Transverse colon (tissue), 4 donors: Measurements from ENCODE around the gene NTNG1. TPM values are rescaled to one million over a fixed set of nuclear protein-coding genes. Genes with fewer than 3 reads are reported as not detected.

Experiments
- DNase-seq: peaks from one replicate; pipeline ENCODE4 v3.0.0-alpha.2; 2019
- H3K27ac ChIP-seq, 4 donors: fragments of 200-600 bp; sonication (generic); 2 replicates each; pipeline ENCODE4 v1.5.1; 2016 to 2018; ENCODE audit warnings: inconsistent platforms in 4 of 4
- H3K27me3 ChIP-seq: fragments of 200-600 bp; sonication (generic); 2 replicates; pipeline ENCODE4 v1.5.1; 2017; ENCODE audit warnings: inconsistent platforms
- H3K36me3 ChIP-seq, 4 donors: fragments of 200-600 bp; sonication (generic); 2 replicates each; pipeline ENCODE4 v1.5.1; 2017 to 2019; ENCODE audit warnings: inconsistent platforms in 4 of 4
- H3K4me1 ChIP-seq, 4 donors: fragments of 200-600 bp; sonication (generic); 2 replicates each; pipeline ENCODE4 v1.5.1; 2017 to 2020; ENCODE audit warnings: inconsistent platforms in 4 of 4
- H3K4me3 ChIP-seq, 4 donors: fragments of 200-600 bp; sonication (generic); 1 replicate in 1 of 4; 2 replicates in 3 of 4; pipeline versions ENCODE4 v1.5.1 to v1.6.1; 2017 to 2019; ENCODE audit warnings: inconsistent platforms in 4 of 4
- H3K9me3 ChIP-seq, 2 donors: fragments of 200-600 bp; sonication (generic); 2 replicates each; pipeline ENCODE4 v1.5.1; 2017 to 2019; ENCODE audit warnings: inconsistent platforms in 2 of 2
- CTCF ChIP-seq, 5 experiments: fragments of 200-600 bp in 3 of 5; fragments of 450-650 bp in 2 of 5; sonication (generic) in 3 of 5; IDR thresholded peaks; 1 replicate in 2 of 5; 2 replicates in 3 of 5; pipeline ENCODE4 v1.5.1; 2016 to 2017; ENCODE audit warnings: antibody characterized with exemption in 5 of 5, inconsistent platforms in 3 of 5, mild to moderate bottlenecking in 2 of 5, moderate library complexity in 1 of 5
- EP300 ChIP-seq: sonication (generic); formaldehyde crosslinking; IDR thresholded peaks from one replicate; pipeline ENCODE4 v1.6.1; 2017; ENCODE audit warnings: antibody characterized with exemption, low read depth
- POLR2A ChIP-seq: fragments of 450-650 bp; IDR thresholded peaks from one replicate; pipeline ENCODE4 v1.6.1; 2016; ENCODE audit warnings: antibody characterized with exemption, mild to moderate bottlenecking, moderate library complexity
- POLR2AphosphoS5 ChIP-seq, 3 donors: sonication (generic); formaldehyde crosslinking; IDR thresholded peaks; one replicate each; pipeline ENCODE4 v1.6.1; 2016; ENCODE audit warnings: antibody characterized with exemption in 3 of 3
- WGBS, 2 donors: methylation state at CpG; one replicate each; pipeline ENCODE4 v1.1.5; 2018; ENCODE audit warnings: low coverage in 1 of 2; 5-methylcytosine and 5-hydroxymethylcytosine counted together
- in situ Hi-C, 4 donors: fragments of 200-750 bp; cut with MboI; loops; one replicate each; pipeline versions ENCODE4 v1.15.0 to v1.15.1; 2017; ENCODE audit warnings: low sequenced_read_pairs in 3 of 4, low pct_ligation_motif_present in 1 of 4, low pct_unique_long_range_greater_than_20kb in 1 of 4
- intact Hi-C: fragments of 100-400 bp; cut with DNase I; formaldehyde crosslinking; loops from one replicate; pipeline ENCODE4 v1.15.1; 2023; ENCODE audit warnings: low total_unique reads
- total RNA-seq, 4 donors: library from RNA; depleted of rRNA; stranded (reverse); fragments of >200 nt; gene quantifications; one replicate each; pipeline ENCODE4 v1.1.0, GENCODE V29; 2016

NTNG1 gene
- total RNA-seq, 4 donors from 2014 or later: 1.8 to 6.4 (median 3.5) TPM; not detected in 1

- 70 to 80% methylated on average over 2 of the region's 2 CpGs for WGBS, 2 donors
- H3K27ac ChIP-seq: no peak overlapping the region
- no peaks in the 10 kb centered on the region for H3K4me1 ChIP-seq
- no peak for DNase-seq
- no peaks in the 10 kb centered on the region for H3K27me3 ChIP-seq
- no peak for TF ChIP-seq EP300
- no peak for TF ChIP-seq POLR2A
- no peak for TF ChIP-seq POLR2AphosphoS5 (IDR thresholded peaks at IDR 0.05)
- no peak for TF ChIP-seq CTCF (IDR thresholded peaks at IDR 0.05)
- in situ Hi-C loops (no loop called here), intact Hi-C loops (no loop called here)
- H3K36me3 ChIP-seq: no peaks in the 10 kb centered on the region
- H3K9me3 ChIP-seq: no peaks in the 10 kb centered on the region
- no peak overlapping the region for H3K4me3 ChIP-seq
These were observed 264.4 kb downstream of the NTNG1 start for GRCh38 chr1:107405236-107405635.

DNA sequence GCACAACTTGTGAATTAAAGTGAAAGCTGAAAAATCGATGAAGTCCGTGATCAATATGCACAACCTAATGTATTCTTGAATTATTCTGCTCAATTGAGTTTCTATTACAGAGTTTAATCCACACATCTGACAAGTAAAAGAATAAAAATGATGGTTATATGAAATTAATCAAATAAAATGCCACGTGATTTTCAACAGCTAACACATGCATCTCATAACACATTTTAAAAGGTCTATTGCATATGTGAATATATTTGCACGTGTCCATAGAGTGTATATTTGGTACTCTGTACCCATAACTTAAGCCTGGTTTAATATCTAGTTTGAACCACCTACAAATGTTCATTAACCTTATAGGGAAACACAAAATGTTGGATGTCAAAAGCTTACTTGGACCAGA is 266.2 kb downstream of the NTNG1 start:
- Histone ChIP-seq H3K27me3 (no peaks in the 10 kb centered on the region), H3K9me3 (no peaks in the 10 kb centered on the region), H3K36me3 (no peaks in the 10 kb centered on the region), H3K27ac (no peak overlapping the region), H3K4me1 (no peaks in the 10 kb centered on the region), H3K4me3 (no peak overlapping the region)
- no peak for TF ChIP-seq POLR2AphosphoS5 (IDR thresholded peaks at IDR 0.05)
- TF ChIP-seq POLR2A: no peak
- TF ChIP-seq CTCF (IDR thresholded peaks at IDR 0.05): no peak
- TF ChIP-seq EP300: no peak
- intact Hi-C loops (no loop called here), in situ Hi-C loops (no loop called here)
- DNase-seq: no peak
- 87% methylated on average over 4 of the region's 4 CpGs for WGBS, 2 donors

DNA sequence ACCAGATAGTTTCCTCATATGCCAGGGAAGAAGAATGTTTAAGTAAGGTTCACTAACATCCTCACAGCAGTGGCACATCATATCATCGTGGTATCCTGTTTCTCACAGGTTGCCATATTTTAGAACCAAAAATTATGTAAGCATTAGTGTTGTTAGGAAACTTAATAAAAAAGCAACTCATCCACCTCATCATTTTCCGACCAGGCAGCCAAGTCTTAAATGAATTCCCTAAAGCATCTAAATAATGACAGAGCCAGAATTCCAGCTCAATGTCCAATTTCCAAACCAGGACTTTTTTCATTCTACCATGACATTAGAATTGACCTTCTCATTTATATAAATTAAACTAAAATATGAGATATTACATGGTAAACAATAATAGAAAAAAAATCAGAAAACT is 272.7 kb downstream of the NTNG1 start:
- in situ Hi-C loops: no loop called here
- intact Hi-C loops: no loop called here
- H3K27ac ChIP-seq: no peak overlapping the region
- no peak overlapping the region for H3K4me3 ChIP-seq
- H3K9me3 ChIP-seq: no peaks in the 10 kb centered on the region
- WGBS, 2 donors: 75 to 79% methylated on average over 2 of the region's 2 CpGs
- H3K4me1 ChIP-seq: no peaks in the 10 kb centered on the region
- TF ChIP-seq EP300: no peak
- TF ChIP-seq POLR2A: no peak
- no peak for TF ChIP-seq POLR2AphosphoS5 (IDR thresholded peaks at IDR 0.05)
- no peaks in the 10 kb centered on the region for H3K27me3 ChIP-seq
- no peaks in the 10 kb centered on the region for H3K36me3 ChIP-seq
- DNase-seq: no peak

GRCh38 chr1:107413951-107414350 is 273.1 kb downstream of the NTNG1 start:
- no peak overlapping the region for H3K4me3 ChIP-seq
- no peaks in the 10 kb centered on the region for H3K27me3 ChIP-seq
- no peaks in the 10 kb centered on the region for H3K36me3 ChIP-seq
- intact Hi-C loops (no loop called here), in situ Hi-C loops (no loop called here)
- no peak overlapping the region for H3K27ac ChIP-seq
- no peaks in the 10 kb centered on the region for H3K9me3 ChIP-seq
- no peak for DNase-seq
- 80% methylated on average over 2 of the region's 2 CpGs for WGBS, 2 donors
- H3K4me1 ChIP-seq: no peaks in the 10 kb centered on the region
- no peak for TF ChIP-seq POLR2A
- no peak for TF ChIP-seq EP300
- no peak for TF ChIP-seq POLR2AphosphoS5 (IDR thresholded peaks at IDR 0.05)
- TF ChIP-seq CTCF (IDR thresholded peaks at IDR 0.05): no peak

DNA sequence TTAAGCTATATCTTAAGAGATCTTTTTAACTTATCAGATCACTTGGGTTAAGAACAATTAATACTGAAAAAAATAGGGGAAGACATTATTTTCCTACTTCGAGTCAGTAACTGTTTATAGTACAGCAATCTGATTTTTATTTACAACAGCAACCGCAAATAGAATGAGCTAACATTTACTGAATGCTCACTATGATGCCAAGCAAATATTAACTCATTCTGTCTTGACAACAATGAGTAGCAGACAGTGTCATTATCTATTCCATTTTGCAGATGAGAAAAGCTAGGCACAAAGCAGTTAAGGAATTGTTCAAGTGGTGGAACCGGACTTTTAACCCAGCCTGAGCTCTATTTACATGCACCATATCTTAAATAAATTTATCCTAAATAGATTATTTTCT is 273.7 kb downstream of the NTNG1 start:
- in situ Hi-C loops: no loop called here
- Histone ChIP-seq H3K9me3 (no peaks in the 10 kb centered on the region), H3K27ac (no peak overlapping the region), H3K4me3 (no peak overlapping the region), H3K36me3 (no peaks in the 10 kb centered on the region), H3K27me3 (no peaks in the 10 kb centered on the region), H3K4me1 (no peaks in the 10 kb centered on the region)
- TF ChIP-seq POLR2A (no peak), EP300 (no peak), POLR2AphosphoS5 (IDR thresholded peaks at IDR 0.05) (no peak), CTCF (IDR thresholded peaks at IDR 0.05) (no peak)
- intact Hi-C loops: no loop called here
- WGBS, 2 donors: 65 to 72% methylated on average over 3 of the region's 3 CpGs
- no peak for DNase-seq
